Glutamatergic neuron (in vitro differentiated cells): ENCODE results near the gene TRNP1. TPM values are rescaled to one million over a fixed set of nuclear protein-coding genes. Genes with fewer than 3 reads are reported as not detected.
A peak's percentile ranks its signal among the peaks of the same experiment; 100 is the strongest.

Experiments used
- DNase-seq: peaks from one replicate; pipeline ENCODE4 v3.0.0; 2022
- H3K27ac Mint-ChIP-seq: one replicate; pipeline ENCODE4 v1.8.0; 2020; ENCODE audit warnings: mild to moderate bottlenecking, mixed read lengths, inconsistent platforms; ENCODE audit not compliant: unreplicated experiment
- H3K27me3 Mint-ChIP-seq: one replicate; pipeline ENCODE4 v1.8.0; 2020; ENCODE audit warnings: mild to moderate bottlenecking, moderate library complexity, mixed read lengths, inconsistent platforms; ENCODE audit not compliant: unreplicated experiment
- H3K36me3 Mint-ChIP-seq: one replicate; pipeline ENCODE4 v1.8.0; 2020; ENCODE audit warnings: mild to moderate bottlenecking, mixed read lengths, inconsistent platforms; ENCODE audit not compliant: unreplicated experiment
- H3K4me1 Mint-ChIP-seq: one replicate; pipeline ENCODE4 v1.8.0; 2020; ENCODE audit warnings: mild to moderate bottlenecking, low read depth, mixed read lengths, inconsistent platforms; ENCODE audit not compliant: unreplicated experiment
- H3K4me3 Mint-ChIP-seq: one replicate; pipeline ENCODE4 v1.8.0; 2020; ENCODE audit warnings: mild to moderate bottlenecking, mixed read lengths, inconsistent platforms; ENCODE audit not compliant: unreplicated experiment
- H3K9me3 Mint-ChIP-seq: one replicate; pipeline ENCODE4 v1.8.0; 2020; ENCODE audit warnings: mild to moderate bottlenecking, moderate library complexity, mixed read lengths, inconsistent platforms; ENCODE audit not compliant: unreplicated experiment
- total RNA-seq: library from RNA; stranded (reverse); fragmentation: NEBNext Ultra II Directional; extraction: Animal tissue kit (Norgen Biotek cat#: 25700); gene quantifications from one replicate; pipeline ENCODE4 v1.2.1, GENCODE V29; 2021; ENCODE audit not compliant: unreplicated experiment
- TF ChIP-seq, protein P1 (sequence below): fragments of 200-600 bp; sonication (generic); IDR thresholded peaks from one replicate; pipeline ENCODE4 v1.5.0; 2021; ENCODE audit not compliant: partially characterized antibody, unreplicated experiment

The TRNP1 gene
- total RNA-seq, 1 donor from 2014 or later = 13.9 TPM

DNA sequence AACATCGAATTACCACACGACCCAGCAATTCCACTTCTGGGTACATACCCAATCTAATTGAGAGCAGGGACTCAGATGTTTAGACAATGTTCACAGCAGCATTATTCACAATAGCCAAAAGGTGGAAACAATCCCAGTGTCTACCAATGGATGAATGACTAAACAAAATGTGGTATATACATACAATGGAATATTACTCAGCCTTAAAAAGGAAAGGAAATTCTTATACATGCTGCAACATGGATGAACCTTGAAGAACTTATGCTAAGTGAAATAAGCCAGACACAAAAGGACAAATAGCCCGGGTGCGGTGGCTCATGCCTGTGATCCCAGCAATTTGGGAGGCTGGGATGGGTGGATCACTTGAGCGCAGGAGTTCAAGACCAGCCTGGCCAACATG, 40.1 kb upstream of the TRNP1 start:
- TF ChIP-seq, protein P1, sequence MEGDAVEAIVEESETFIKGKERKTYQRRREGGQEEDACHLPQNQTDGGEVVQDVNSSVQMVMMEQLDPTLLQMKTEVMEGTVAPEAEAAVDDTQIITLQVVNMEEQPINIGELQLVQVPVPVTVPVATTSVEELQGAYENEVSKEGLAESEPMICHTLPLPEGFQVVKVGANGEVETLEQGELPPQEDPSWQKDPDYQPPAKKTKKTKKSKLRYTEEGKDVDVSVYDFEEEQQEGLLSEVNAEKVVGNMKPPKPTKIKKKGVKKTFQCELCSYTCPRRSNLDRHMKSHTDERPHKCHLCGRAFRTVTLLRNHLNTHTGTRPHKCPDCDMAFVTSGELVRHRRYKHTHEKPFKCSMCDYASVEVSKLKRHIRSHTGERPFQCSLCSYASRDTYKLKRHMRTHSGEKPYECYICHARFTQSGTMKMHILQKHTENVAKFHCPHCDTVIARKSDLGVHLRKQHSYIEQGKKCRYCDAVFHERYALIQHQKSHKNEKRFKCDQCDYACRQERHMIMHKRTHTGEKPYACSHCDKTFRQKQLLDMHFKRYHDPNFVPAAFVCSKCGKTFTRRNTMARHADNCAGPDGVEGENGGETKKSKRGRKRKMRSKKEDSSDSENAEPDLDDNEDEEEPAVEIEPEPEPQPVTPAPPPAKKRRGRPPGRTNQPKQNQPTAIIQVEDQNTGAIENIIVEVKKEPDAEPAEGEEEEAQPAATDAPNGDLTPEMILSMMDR = no peak
- peaks cover 8% of the 10 kb centered on the region for H3K4me1 Mint-ChIP-seq
- H3K9me3 Mint-ChIP-seq = peaks cover 7% of the 10 kb centered on the region
- no peak overlapping the region for H3K4me3 Mint-ChIP-seq
- peaks cover 3% of the 10 kb centered on the region for H3K36me3 Mint-ChIP-seq
- DNase-seq = no peak
- H3K27ac Mint-ChIP-seq = no peak overlapping the region
- H3K27me3 Mint-ChIP-seq = peaks cover 4% of the 10 kb centered on the region

DNA sequence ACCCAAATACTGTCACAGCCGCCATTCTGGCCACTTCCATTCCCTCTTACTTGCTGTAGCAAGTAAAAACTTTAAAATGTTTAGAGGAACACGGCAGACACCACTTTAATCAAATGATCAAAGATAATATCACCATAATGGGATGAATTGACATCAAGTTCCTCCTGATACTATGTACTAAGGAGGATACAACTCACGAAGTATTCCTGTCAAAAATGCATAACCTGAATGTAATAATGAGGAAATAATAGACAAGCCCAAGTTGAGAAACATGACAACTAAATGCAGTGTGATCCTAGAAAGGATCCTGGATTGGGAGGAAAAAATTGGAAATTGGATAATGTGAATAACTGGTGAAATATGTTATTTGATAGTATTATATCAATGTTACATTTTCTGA, 37.2 kb upstream of the TRNP1 start:
- H3K9me3 Mint-ChIP-seq = peaks cover 3% of the 10 kb centered on the region
- TF ChIP-seq, protein P1 = no peak
- no peaks in the 10 kb centered on the region for H3K36me3 Mint-ChIP-seq
- DNase-seq = no peak
- H3K27ac Mint-ChIP-seq = no peak overlapping the region
- H3K4me3 Mint-ChIP-seq = no peak overlapping the region
- peaks cover 6% of the 10 kb centered on the region for H3K4me1 Mint-ChIP-seq
- H3K27me3 Mint-ChIP-seq = peaks cover 14% of the 10 kb centered on the region

DNA sequence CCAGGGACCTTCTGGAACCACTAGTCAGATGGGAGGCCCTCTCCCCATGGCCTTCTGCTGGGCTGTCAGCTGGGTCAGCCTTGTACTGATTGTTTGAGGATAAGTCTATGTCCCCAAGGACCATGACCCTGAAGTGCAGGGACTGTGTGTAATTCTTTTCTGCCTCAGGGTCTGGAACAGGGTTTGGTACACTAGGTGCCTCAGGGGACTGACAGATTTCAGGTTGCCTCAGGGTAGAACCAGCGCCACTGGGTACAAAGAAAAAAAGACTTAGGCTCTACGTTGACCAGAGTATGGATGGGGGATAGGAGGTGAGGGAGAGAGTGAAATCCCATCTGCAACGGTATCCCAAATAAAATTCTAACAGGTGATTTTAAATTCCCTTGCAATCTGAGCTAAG, 36.2 kb upstream of the TRNP1 start:
- no peaks in the 10 kb centered on the region for H3K36me3 Mint-ChIP-seq
- H3K9me3 Mint-ChIP-seq = no peaks in the 10 kb centered on the region
- H3K4me1 Mint-ChIP-seq = peaks cover 6% of the 10 kb centered on the region
- TF ChIP-seq, protein P1 = no peak
- DNase-seq = no peak
- peaks cover 15% of the 10 kb centered on the region for H3K27me3 Mint-ChIP-seq
- no peak overlapping the region for H3K27ac Mint-ChIP-seq
- peak overlapping the region; percentile 12 for H3K4me3 Mint-ChIP-seq

DNA sequence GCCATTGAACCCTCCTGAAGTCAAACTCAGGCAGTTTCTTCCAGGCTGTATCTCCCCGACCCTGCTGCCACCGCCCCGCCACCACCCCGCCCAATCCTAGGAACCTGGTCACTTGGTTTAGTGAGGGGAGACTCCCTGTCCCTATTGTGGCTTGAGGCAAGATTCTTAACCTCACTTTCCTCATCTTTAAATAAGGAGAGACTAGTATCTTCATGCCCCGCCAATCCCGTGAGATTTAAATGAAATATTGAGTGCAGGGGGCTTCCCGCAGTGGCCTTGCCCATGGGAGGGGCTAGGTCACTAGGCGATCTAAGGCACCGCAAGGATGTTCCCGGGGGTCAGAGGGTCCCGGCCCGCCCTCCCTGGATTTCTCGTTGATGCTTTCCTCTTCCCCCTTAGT, 34.2 kb upstream of the TRNP1 start:
- peaks cover 6% of the 10 kb centered on the region for H3K4me1 Mint-ChIP-seq
- no peaks in the 10 kb centered on the region for H3K9me3 Mint-ChIP-seq
- TF ChIP-seq, protein P1 = no peak
- H3K27ac Mint-ChIP-seq = no peak overlapping the region
- no peak overlapping the region for H3K4me3 Mint-ChIP-seq
- DNase-seq = no peak
- peaks cover 15% of the 10 kb centered on the region for H3K27me3 Mint-ChIP-seq
- no peaks in the 10 kb centered on the region for H3K36me3 Mint-ChIP-seq

DNA sequence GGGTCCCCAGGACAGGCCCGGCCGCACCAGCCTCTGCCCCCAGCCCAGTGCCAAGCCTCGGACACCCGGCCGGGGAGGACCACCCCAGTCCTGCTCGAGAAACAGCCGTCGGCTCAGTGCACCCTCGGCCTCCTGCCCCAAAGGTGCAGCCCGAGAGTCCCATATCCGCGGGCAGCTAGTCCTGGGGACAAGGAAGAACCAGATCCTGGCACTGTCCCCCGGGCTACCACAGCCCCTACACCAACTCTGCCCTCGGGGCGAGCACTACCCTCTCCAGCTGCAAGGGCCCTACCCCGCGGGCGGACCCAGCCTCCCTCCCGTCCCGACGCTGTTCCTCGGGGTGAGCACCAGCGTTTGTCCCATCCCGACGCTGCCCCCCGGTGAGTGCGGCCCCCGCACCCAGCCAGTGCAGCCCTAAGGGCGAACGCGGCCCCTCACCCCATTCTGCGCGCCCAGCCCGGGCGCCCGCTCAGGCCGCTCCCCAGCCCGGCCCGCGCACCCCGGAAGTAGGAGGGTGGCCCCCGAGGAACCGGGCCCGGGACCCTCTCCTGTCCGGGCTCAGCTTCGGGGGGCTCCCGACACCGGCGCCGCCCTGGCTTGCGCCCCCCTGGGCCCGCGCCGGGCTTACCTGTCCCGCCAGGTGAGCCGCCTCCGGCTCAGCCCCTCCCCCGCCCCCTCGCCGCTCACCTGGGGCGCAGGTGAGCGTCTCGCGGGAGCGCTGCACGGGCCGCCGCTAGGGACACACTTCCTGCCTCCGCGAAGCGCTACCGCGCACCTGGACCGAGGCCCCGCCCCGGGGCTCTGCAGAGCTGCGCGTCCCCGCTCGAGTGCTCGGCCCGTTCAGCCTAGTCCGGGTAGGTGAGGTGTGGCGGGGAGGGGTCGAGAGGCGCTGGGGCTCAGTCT, 33.5 kb upstream of the TRNP1 start, which contains the start of gene KDF1:
Gene KDF1, minus strand, starts transcription at position 747 of the 903 bp plus-strand sequence. CDS start 8,088 bp downstream, outside the sequence.
- H3K4me1 Mint-ChIP-seq = peaks cover 6% of the 10 kb centered on the region
- peaks cover 15% of the 10 kb centered on the region for H3K27me3 Mint-ChIP-seq
- TF ChIP-seq, protein P1 = no peak
- no peaks in the 10 kb centered on the region for H3K9me3 Mint-ChIP-seq
- H3K4me3 Mint-ChIP-seq = peak within 1 kb of the TSS; percentile 47
- no peak for DNase-seq
- H3K27ac Mint-ChIP-seq = no peak within 1 kb of the TSS
- H3K36me3 Mint-ChIP-seq = no peaks in the 10 kb centered on the region
